Endothelial cell (in vitro differentiated cells): ENCODE measurements around the gene MTF2. TPM values are rescaled to one million over a fixed set of nuclear protein-coding genes. Genes with fewer than 3 reads are reported as not detected.

Source experiments
- DNase-seq: peaks from one replicate; pipeline ENCODE4 v3.0.0; 2021; ENCODE audit warnings: low spot score
- H3K27ac Mint-ChIP-seq: one replicate; pipeline ENCODE4 v1.8.0; 2021; ENCODE audit warnings: mixed read lengths, inconsistent platforms; ENCODE audit not compliant: unreplicated experiment
- H3K27me3 Mint-ChIP-seq: one replicate; pipeline ENCODE4 v1.8.0; 2021; ENCODE audit warnings: mild to moderate bottlenecking, moderate library complexity, mixed read lengths, inconsistent platforms; ENCODE audit not compliant: unreplicated experiment
- H3K36me3 Mint-ChIP-seq: one replicate; pipeline ENCODE4 v1.8.0; 2021; ENCODE audit warnings: mild to moderate bottlenecking, low read depth, mixed read lengths, inconsistent platforms; ENCODE audit not compliant: unreplicated experiment
- H3K4me1 Mint-ChIP-seq: one replicate; pipeline ENCODE4 v1.8.0; 2021; ENCODE audit warnings: mild to moderate bottlenecking, mixed read lengths, inconsistent platforms; ENCODE audit not compliant: unreplicated experiment
- H3K4me3 Mint-ChIP-seq: one replicate; pipeline ENCODE4 v1.8.0; 2021; ENCODE audit warnings: mild to moderate bottlenecking, mixed read lengths, inconsistent platforms; ENCODE audit not compliant: unreplicated experiment
- H3K9me3 Mint-ChIP-seq: one replicate; pipeline ENCODE4 v1.8.0; 2021; ENCODE audit warnings: mixed read lengths, inconsistent platforms; ENCODE audit not compliant: unreplicated experiment
- CTCF ChIP-seq: fragments of 200-600 bp; sonication (generic); IDR thresholded peaks from one replicate; pipeline ENCODE4 v1.5.0; 2021; ENCODE audit warnings: antibody characterized with exemption; ENCODE audit not compliant: unreplicated experiment
- total RNA-seq: library from RNA; stranded (reverse); fragmentation: NEBNext Ultra II Directional; extraction: Animal tissue kit (Norgen Biotek cat#: 25700); gene quantifications from one replicate; pipeline ENCODE4 v1.2.1, GENCODE V29; 2021; ENCODE audit not compliant: unreplicated experiment

Gene MTF2
- total RNA-seq, 1 donor from 2014 or later: 73.5 TPM

- H3K27ac Mint-ChIP-seq: no peak overlapping the region
These were observed 30.5 kb downstream of the MTF2 start for GRCh38 chr1:93109578-93109977.

DNA sequence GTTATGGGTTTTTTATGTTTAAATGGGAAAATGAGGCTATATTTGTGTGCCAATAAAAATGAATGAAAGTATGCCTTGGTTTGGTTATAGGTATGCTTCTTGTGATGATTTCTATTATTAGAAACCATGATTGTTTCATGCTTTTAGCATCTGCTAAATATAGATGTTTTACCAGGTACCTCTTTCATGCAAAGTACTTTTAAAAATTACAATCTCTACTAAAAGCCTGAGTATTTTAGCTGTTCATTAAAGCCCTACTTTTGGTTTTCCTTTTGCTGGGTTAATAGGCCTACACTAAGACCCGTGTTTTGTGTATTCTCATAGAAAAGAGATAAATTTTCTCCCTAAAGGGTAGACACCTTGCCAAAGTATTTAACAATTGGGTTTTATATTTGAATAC is 32.0 kb downstream of the MTF2 start:
- no peak for TF ChIP-seq CTCF
- H3K9me3 Mint-ChIP-seq: no peaks in the 10 kb centered on the region
- DNase-seq: no peak
- peaks cover 1% of the 10 kb centered on the region for H3K27me3 Mint-ChIP-seq
- H3K36me3 Mint-ChIP-seq: peaks cover 20% of the 10 kb centered on the region
- H3K27ac Mint-ChIP-seq: no peak overlapping the region
- H3K4me3 Mint-ChIP-seq: no peak overlapping the region
- H3K4me1 Mint-ChIP-seq: peaks cover 5% of the 10 kb centered on the region

More at GRCh38 chr1:93109578-93109977, 30.5 kb downstream of the MTF2 start:
- no peak for TF ChIP-seq CTCF
- DNase-seq: no peak
- no peak overlapping the region for H3K4me3 Mint-ChIP-seq
- H3K36me3 Mint-ChIP-seq: peaks cover 25% of the 10 kb centered on the region
- H3K9me3 Mint-ChIP-seq: no peaks in the 10 kb centered on the region
- peaks cover 5% of the 10 kb centered on the region for H3K4me1 Mint-ChIP-seq
- H3K27me3 Mint-ChIP-seq: peaks cover 1% of the 10 kb centered on the region

DNA sequence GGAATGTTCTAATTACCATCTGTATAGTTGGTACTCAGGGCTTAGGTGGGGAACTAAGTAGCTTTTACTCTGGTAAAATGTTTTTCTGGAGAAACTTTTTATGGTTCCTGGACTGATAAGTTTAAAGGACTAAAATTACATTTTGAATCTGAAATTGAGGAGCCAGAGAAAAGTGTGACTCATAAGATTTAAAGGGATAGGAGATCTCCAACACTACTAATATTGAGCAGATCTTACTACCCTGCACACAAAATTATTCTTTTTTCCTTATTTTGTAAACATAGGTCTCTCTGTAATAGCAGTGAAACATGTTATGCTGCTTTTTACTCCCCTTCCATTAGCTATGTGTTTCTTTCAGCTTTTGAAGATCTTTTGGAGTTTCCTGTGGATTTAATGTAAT is 32.5 kb downstream of the MTF2 start:
- Mint-ChIP-seq H3K36me3 (peaks cover 20% of the 10 kb centered on the region), H3K27ac (peak overlapping the region; percentile 33), H3K4me3 (no peak overlapping the region), H3K27me3 (peaks cover 1% of the 10 kb centered on the region), H3K4me1 (peaks cover 5% of the 10 kb centered on the region), H3K9me3 (no peaks in the 10 kb centered on the region)
- TF ChIP-seq CTCF: no peak
- no peak for DNase-seq

DNA sequence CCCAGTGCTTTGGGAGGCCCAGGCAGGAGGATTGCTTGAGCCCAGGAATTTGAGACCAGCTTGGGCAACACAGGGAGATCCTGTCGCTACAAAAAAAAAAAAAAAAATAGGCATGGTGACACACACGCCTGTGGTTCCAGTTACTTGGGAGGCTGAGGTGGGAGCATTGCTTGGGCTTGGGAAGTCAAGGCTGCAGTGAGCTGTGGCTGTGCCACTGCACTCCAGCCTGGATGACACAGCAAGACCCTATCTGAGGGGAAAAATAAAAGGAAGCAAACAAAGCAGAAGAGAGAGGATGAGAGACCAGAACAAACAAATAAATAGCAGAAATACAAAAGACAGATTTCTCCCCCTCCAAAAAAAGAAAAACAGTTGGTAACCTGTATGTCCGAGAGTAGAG is 34.0 kb downstream of the MTF2 start:
- Mint-ChIP-seq H3K4me3 (no peak overlapping the region), H3K36me3 (peaks cover 7% of the 10 kb centered on the region), H3K4me1 (peaks cover 5% of the 10 kb centered on the region), H3K27me3 (peaks cover 1% of the 10 kb centered on the region), H3K27ac (peak overlapping the region; percentile 44), H3K9me3 (no peaks in the 10 kb centered on the region)
- no peak for TF ChIP-seq CTCF
- DNase-seq: no peak

GRCh38 chr1:93114391-93114790 is 35.3 kb downstream of the MTF2 start:
- Mint-ChIP-seq H3K4me3 (no peak overlapping the region), H3K27me3 (peaks cover 1% of the 10 kb centered on the region), H3K9me3 (no peaks in the 10 kb centered on the region), H3K36me3 (no peaks in the 10 kb centered on the region), H3K27ac (no peak overlapping the region), H3K4me1 (peaks cover 2% of the 10 kb centered on the region)
- no peak for DNase-seq
- no peak for TF ChIP-seq CTCF
